ENCODE data around the gene SRGAP1. TPM values are rescaled to one million over a fixed set of nuclear protein-coding genes. Genes with fewer than 3 reads are reported as not detected.

Gene SRGAP1
- total RNA-seq, 1 experiment from 2014 or later = 6.2 TPM

GRCh38 chr12:64171715-64172114 lies 327.2 kb downstream of the SRGAP1 start:
- no peak overlapping the region for H3K4me3 ChIP-seq
- H3K27ac ChIP-seq = no peak overlapping the region

GRCh38 chr12:64172143-64172970 lies 327.9 kb downstream of the SRGAP1 start:
- no peak overlapping the region for H3K4me3 ChIP-seq
- H3K9me3 ChIP-seq (replicated peaks) = no peaks in the 10 kb centered on the region; the same call in 1 of the 2 replicates
- no peaks in the 10 kb centered on the region for H3K4me1 ChIP-seq
- H3K27me3 ChIP-seq = no peaks in the 10 kb centered on the region
- DNase-seq = no peak
- H3K36me3 ChIP-seq = no peaks in the 10 kb centered on the region
- no peak overlapping the region for H3K27ac ChIP-seq

More at GRCh38 chr12:64171715-64172114, 327.2 kb downstream of the SRGAP1 start:
- no peaks in the 10 kb centered on the region for H3K4me1 ChIP-seq
- DNase-seq = no peak
- no peaks in the 10 kb centered on the region for H3K27me3 ChIP-seq
- no peaks in the 10 kb centered on the region for H3K36me3 ChIP-seq
- no peaks in the 10 kb centered on the region; the same call in 1 of the 2 replicates for H3K9me3 ChIP-seq (replicated peaks)

GRCh38 chr12:64173456-64173855 lies 329.0 kb downstream of the SRGAP1 start:
- Histone ChIP-seq H3K27me3 (no peaks in the 10 kb centered on the region), H3K36me3 (no peaks in the 10 kb centered on the region), H3K9me3 (replicated peaks) (no peaks in the 10 kb centered on the region), H3K4me3 (no peak overlapping the region), H3K27ac (no peak overlapping the region), H3K4me1 (peaks cover 3% of the 10 kb centered on the region; the same call in 1 of the 2 replicates)
- DNase-seq = no peak

GRCh38 chr12:64175254-64175945 lies 330.9 kb downstream of the SRGAP1 start:
- no peaks in the 10 kb centered on the region for H3K27me3 ChIP-seq
- H3K27ac ChIP-seq = no peak overlapping the region
- no peaks in the 10 kb centered on the region for H3K9me3 ChIP-seq (replicated peaks)
- no peak overlapping the region for H3K4me3 ChIP-seq
- H3K36me3 ChIP-seq = no peaks in the 10 kb centered on the region
- DNase-seq = no peak
- peaks cover 3% of the 10 kb centered on the region; the same call in 1 of the 2 replicates for H3K4me1 ChIP-seq

- Histone ChIP-seq H3K36me3 (no peaks in the 10 kb centered on the region), H3K27ac (no peak overlapping the region), H3K27me3 (no peaks in the 10 kb centered on the region), H3K4me1 (peaks cover 11% of the 10 kb centered on the region; the same call in 1 of the 2 replicates), H3K4me3 (no peak overlapping the region), H3K9me3 (replicated peaks) (no peaks in the 10 kb centered on the region)
- DNase-seq = no peak
Measured at GRCh38 chr12:64177001-64177400, 332.5 kb downstream of the SRGAP1 start.

- peak in 1 of 2 experiments; percentile 11 for DNase-seq
- Histone ChIP-seq H3K27me3 (no peaks in the 10 kb centered on the region), H3K4me1 (peaks cover 12% of the 10 kb centered on the region; the same call in 1 of the 2 replicates), H3K4me3 (no peak overlapping the region), H3K9me3 (replicated peaks) (0 out of 2 replicates have a peak, but pooled peaks cover 3% of the 10 kb centered on the region), H3K36me3 (no peaks in the 10 kb centered on the region), H3K27ac (no peak overlapping the region)
Measured at GRCh38 chr12:64178122-64178521, 333.6 kb downstream of the SRGAP1 start.

- H3K4me3 ChIP-seq = no peak overlapping the region
- H3K27ac ChIP-seq = no peak overlapping the region; the same call in 1 of the 2 replicates
- H3K36me3 ChIP-seq = no peaks in the 10 kb centered on the region
- H3K4me1 ChIP-seq = peaks cover 23% of the 10 kb centered on the region
- 0 out of 2 replicates have a peak, but pooled peaks cover 3% of the 10 kb centered on the region for H3K9me3 ChIP-seq (replicated peaks)
- peak in 1 of 2 experiments; percentile 9 for DNase-seq
- no peaks in the 10 kb centered on the region for H3K27me3 ChIP-seq
Measured at GRCh38 chr12:64180951-64181350, 336.5 kb downstream of the SRGAP1 start.

- peak; percentile 38 to 71 for DNase-seq
- H3K36me3 ChIP-seq = no peaks in the 10 kb centered on the region
- peaks cover 23% of the 10 kb centered on the region for H3K4me1 ChIP-seq
- H3K27me3 ChIP-seq = no peaks in the 10 kb centered on the region
- no peak overlapping the region for H3K4me3 ChIP-seq
- H3K27ac ChIP-seq = no peak overlapping the region; the same call in 1 of the 2 replicates
- 0 out of 2 replicates have a peak, but pooled peaks cover 3% of the 10 kb centered on the region for H3K9me3 ChIP-seq (replicated peaks)
Measured at GRCh38 chr12:64181430-64182291, 337.2 kb downstream of the SRGAP1 start.

- peak overlapping the region; percentile 26; the same call in 1 of the 2 replicates for H3K27ac ChIP-seq
- H3K4me1 ChIP-seq = peaks cover 24% of the 10 kb centered on the region
- DNase-seq = peak; percentile 60 to 66
- 0 out of 2 replicates have a peak, but pooled peaks cover 3% of the 10 kb centered on the region for H3K9me3 ChIP-seq (replicated peaks)
- no peak overlapping the region for H3K4me3 ChIP-seq
- no peaks in the 10 kb centered on the region for H3K36me3 ChIP-seq
- H3K27me3 ChIP-seq = no peaks in the 10 kb centered on the region
Measured at GRCh38 chr12:64184216-64184615, 339.7 kb downstream of the SRGAP1 start.

GRCh38 chr12:64186789-64187188 lies 342.3 kb downstream of the SRGAP1 start:
- Histone ChIP-seq H3K27me3 (no peaks in the 10 kb centered on the region), H3K4me1 (peaks cover 19% of the 10 kb centered on the region), H3K4me3 (no peak overlapping the region), H3K27ac (no peak overlapping the region), H3K9me3 (replicated peaks) (peaks cover 3% of the 10 kb centered on the region; the same call in 1 of the 2 replicates), H3K36me3 (no peaks in the 10 kb centered on the region)
- no peak for DNase-seq

GRCh38 chr12:64187370-64187769 lies 342.9 kb downstream of the SRGAP1 start:
- Histone ChIP-seq H3K4me1 (peaks cover 16% of the 10 kb centered on the region), H3K27ac (no peak overlapping the region), H3K9me3 (replicated peaks) (peaks cover 3% of the 10 kb centered on the region; the same call in 1 of the 2 replicates), H3K4me3 (no peak overlapping the region), H3K27me3 (no peaks in the 10 kb centered on the region), H3K36me3 (no peaks in the 10 kb centered on the region)
- DNase-seq = no peak

GRCh38 chr12:64187794-64188193 lies 343.3 kb downstream of the SRGAP1 start:
- H3K27ac ChIP-seq = no peak overlapping the region
- no peaks in the 10 kb centered on the region for H3K36me3 ChIP-seq
- H3K4me1 ChIP-seq = peaks cover 16% of the 10 kb centered on the region
- no peak overlapping the region for H3K4me3 ChIP-seq
- DNase-seq = no peak
- peaks cover 3% of the 10 kb centered on the region; the same call in 1 of the 2 replicates for H3K9me3 ChIP-seq (replicated peaks)
- H3K27me3 ChIP-seq = no peaks in the 10 kb centered on the region

GRCh38 chr12:64189530-64189929 lies 345.0 kb downstream of the SRGAP1 start:
- no peak for DNase-seq
- no peaks in the 10 kb centered on the region for H3K27me3 ChIP-seq

GRCh38 chr12:64190140-64190539 lies 345.6 kb downstream of the SRGAP1 start:
- H3K9me3 ChIP-seq (replicated peaks) = no peaks in the 10 kb centered on the region; the same call in 1 of the 2 replicates
- H3K27ac ChIP-seq = no peak overlapping the region
- H3K4me3 ChIP-seq = no peak overlapping the region
- H3K27me3 ChIP-seq = no peaks in the 10 kb centered on the region
- H3K4me1 ChIP-seq = peaks cover 5% of the 10 kb centered on the region; the same call in 1 of the 2 replicates
- no peaks in the 10 kb centered on the region for H3K36me3 ChIP-seq
- no peak for DNase-seq

More at GRCh38 chr12:64189530-64189929, 345.0 kb downstream of the SRGAP1 start:
- Histone ChIP-seq H3K36me3 (no peaks in the 10 kb centered on the region), H3K4me3 (no peak overlapping the region), H3K27ac (no peak overlapping the region), H3K9me3 (replicated peaks) (no peaks in the 10 kb centered on the region; the same call in 1 of the 2 replicates), H3K4me1 (peaks cover 8% of the 10 kb centered on the region)
